DOHH2 (cell line): Measurements from ENCODE around the gene CCDC126.

Experiments used
- H3F3A ChIP-seq: fragments of 200-600 bp; sonication (generic), shearing (Covaris generic); 2 replicates; pipeline ENCODE4 v1.6.0; 2016; ENCODE audit warnings: antibody characterized with exemption, mild to moderate bottlenecking; ENCODE audit not compliant: control insufficient read depth, insufficient read depth
- H3K27ac ChIP-seq: fragments of 200-600 bp; sonication (generic); 2 replicates; pipeline ENCODE4 v1.5.1; 2014; ENCODE audit warnings: low read depth, mild to moderate bottlenecking, low read length, moderate library complexity
- H3K27me3 ChIP-seq: fragments of 200-600 bp; sonication (generic); 2 replicates; pipeline ENCODE4 v1.6.1; 2014; ENCODE audit warnings: mild to moderate bottlenecking, low read length, mixed read lengths; ENCODE audit not compliant: control insufficient read depth
- H3K36me3 ChIP-seq: fragments of 200-600 bp; sonication (generic); 2 replicates; pipeline ENCODE4 v1.6.1; 2014; ENCODE audit warnings: mild to moderate bottlenecking, low read length, moderate library complexity, mixed read lengths; ENCODE audit not compliant: control insufficient read depth
- H3K4me1 ChIP-seq: fragments of 200-600 bp; sonication (generic); 2 replicates; pipeline ENCODE4 v1.6.1; 2014; ENCODE audit warnings: mild to moderate bottlenecking, low read length, mixed read lengths; ENCODE audit not compliant: control insufficient read depth
- H3K4me2 ChIP-seq: fragments of 200-600 bp; sonication (generic); 2 replicates; pipeline ENCODE4 v1.6.0; 2014; ENCODE audit warnings: mild to moderate bottlenecking, low read length, moderate library complexity
- H3K4me3 ChIP-seq: fragments of 200-600 bp; sonication (generic); 2 replicates; pipeline ENCODE4 v1.5.1; 2014; ENCODE audit warnings: mild to moderate bottlenecking, low read length, mixed read lengths
- H3K79me2 ChIP-seq: fragments of 200-600 bp; sonication (generic); 2 replicates; pipeline ENCODE4 v1.6.1; 2014; ENCODE audit warnings: mild to moderate bottlenecking, low read length, mixed read lengths; ENCODE audit not compliant: control insufficient read depth
- H3K9me2 ChIP-seq: fragments of 200-600 bp; sonication (generic); replicated peaks from 2 replicates; pipeline ENCODE4 v1.6.1; 2014; ENCODE audit warnings: mild to moderate bottlenecking, low read length, mixed read lengths; ENCODE audit not compliant: control insufficient read depth
- H3K9me3 ChIP-seq: fragments of 200-600 bp; sonication (generic); 2 replicates; pipeline ENCODE4 v1.6.1; 2014; ENCODE audit warnings: antibody characterized with exemption, low read length, mixed read lengths; ENCODE audit not compliant: control insufficient read depth, insufficient read depth
- H4K20me1 ChIP-seq: fragments of 200-600 bp; sonication (generic); 2 replicates; pipeline ENCODE4 v1.6.0; 2014; ENCODE audit warnings: low read depth, mild to moderate bottlenecking, antibody characterized with exemption, low read length, moderate library complexity; ENCODE audit not compliant: control insufficient read depth, insufficient read depth
- EZH2phosphoT487 ChIP-seq: fragments of 200-600 bp; sonication (generic); IDR thresholded peaks from 2 replicates; pipeline ENCODE4 v1.6.1; 2017; ENCODE audit warnings: borderline replicate concordance, mild to moderate bottlenecking, antibody characterized with exemption, low read length, moderate library complexity, mixed read lengths
- TF ChIP-seq, protein P1 (sequence below): fragments of 200-600 bp; sonication (generic); IDR thresholded peaks from one replicate; pipeline ENCODE4 v1.5.1; 2014; ENCODE audit warnings: antibody characterized with exemption, mild to moderate bottlenecking, low read depth, low read length; ENCODE audit not compliant: poor library complexity, severe bottlenecking

The CCDC126 gene

DNA sequence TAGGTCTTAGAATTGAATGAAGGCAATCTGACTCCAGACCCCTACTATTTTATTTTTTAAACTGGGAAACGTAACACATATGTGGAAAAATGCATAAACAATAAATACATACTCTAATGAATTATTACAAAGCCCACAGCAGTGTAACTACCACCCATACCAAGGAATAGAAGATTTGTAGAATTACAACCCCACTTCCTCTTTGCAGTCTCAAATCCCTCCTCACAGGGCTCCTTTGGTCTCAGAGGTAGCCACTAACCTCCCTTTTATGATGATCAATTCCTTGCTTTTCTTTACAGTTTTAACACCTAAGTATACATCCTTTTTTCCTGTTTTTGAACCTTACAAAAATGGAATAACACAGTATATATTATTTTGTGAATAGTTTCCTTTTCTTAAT lies 6.7 kb upstream of the CCDC126 start:
- TF ChIP-seq, protein P1, sequence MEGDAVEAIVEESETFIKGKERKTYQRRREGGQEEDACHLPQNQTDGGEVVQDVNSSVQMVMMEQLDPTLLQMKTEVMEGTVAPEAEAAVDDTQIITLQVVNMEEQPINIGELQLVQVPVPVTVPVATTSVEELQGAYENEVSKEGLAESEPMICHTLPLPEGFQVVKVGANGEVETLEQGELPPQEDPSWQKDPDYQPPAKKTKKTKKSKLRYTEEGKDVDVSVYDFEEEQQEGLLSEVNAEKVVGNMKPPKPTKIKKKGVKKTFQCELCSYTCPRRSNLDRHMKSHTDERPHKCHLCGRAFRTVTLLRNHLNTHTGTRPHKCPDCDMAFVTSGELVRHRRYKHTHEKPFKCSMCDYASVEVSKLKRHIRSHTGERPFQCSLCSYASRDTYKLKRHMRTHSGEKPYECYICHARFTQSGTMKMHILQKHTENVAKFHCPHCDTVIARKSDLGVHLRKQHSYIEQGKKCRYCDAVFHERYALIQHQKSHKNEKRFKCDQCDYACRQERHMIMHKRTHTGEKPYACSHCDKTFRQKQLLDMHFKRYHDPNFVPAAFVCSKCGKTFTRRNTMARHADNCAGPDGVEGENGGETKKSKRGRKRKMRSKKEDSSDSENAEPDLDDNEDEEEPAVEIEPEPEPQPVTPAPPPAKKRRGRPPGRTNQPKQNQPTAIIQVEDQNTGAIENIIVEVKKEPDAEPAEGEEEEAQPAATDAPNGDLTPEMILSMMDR, result no peak
- Histone ChIP-seq H3K4me3 (no peak overlapping the region), H3K9me2 (no peaks in the 10 kb centered on the region), H4K20me1 (no peaks in the 10 kb centered on the region), H3K36me3 (no peaks in the 10 kb centered on the region), H3K9me3 (no peaks in the 10 kb centered on the region), H3F3A (0 out of 2 replicates have a peak, but pooled peaks cover 4% of the 10 kb centered on the region), H3K27me3 (no peaks in the 10 kb centered on the region), H3K4me2 (no peak overlapping the region), H3K4me1 (peaks cover 26% of the 10 kb centered on the region), H3K79me2 (no peaks in the 10 kb centered on the region), H3K27ac (no peak overlapping the region)

DNA sequence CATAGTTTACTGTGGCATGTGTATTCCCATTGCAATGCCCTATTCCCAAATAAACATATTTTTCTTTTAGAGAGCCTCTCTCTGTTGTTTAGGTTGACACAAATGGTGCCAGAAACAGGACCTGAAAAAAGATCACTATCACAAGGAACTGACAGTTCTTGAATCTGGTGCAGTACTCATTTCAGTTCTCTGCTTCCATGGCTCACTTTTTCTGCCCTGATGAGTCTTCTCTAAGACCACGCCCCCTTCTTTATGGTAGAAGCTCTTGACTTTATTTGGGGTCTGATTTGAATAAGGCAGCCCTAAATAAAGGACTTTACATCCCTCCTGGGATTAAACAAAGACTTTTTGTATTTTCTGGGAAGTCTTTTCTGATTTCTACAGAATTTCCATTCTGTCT lies 3.5 kb upstream of the CCDC126 start:
- H4K20me1 ChIP-seq, result no peaks in the 10 kb centered on the region
- H3K4me2 ChIP-seq, result peak overlapping the region; percentile 61
- H3K27me3 ChIP-seq, result no peaks in the 10 kb centered on the region
- TF ChIP-seq EZH2phosphoT487, result no peak
- TF ChIP-seq, protein P1, result no peak
- H3K9me2 ChIP-seq, result no peaks in the 10 kb centered on the region
- H3F3A ChIP-seq, result peaks cover 6% of the 10 kb centered on the region; the same call in 1 of the 2 replicates
- no peaks in the 10 kb centered on the region for H3K9me3 ChIP-seq
- no peaks in the 10 kb centered on the region for H3K36me3 ChIP-seq
- peak overlapping the region; percentile 35 for H3K4me3 ChIP-seq
- peak overlapping the region; percentile 38 for H3K27ac ChIP-seq
- peaks cover 11% of the 10 kb centered on the region for H3K79me2 ChIP-seq
- peaks cover 48% of the 10 kb centered on the region for H3K4me1 ChIP-seq

DNA sequence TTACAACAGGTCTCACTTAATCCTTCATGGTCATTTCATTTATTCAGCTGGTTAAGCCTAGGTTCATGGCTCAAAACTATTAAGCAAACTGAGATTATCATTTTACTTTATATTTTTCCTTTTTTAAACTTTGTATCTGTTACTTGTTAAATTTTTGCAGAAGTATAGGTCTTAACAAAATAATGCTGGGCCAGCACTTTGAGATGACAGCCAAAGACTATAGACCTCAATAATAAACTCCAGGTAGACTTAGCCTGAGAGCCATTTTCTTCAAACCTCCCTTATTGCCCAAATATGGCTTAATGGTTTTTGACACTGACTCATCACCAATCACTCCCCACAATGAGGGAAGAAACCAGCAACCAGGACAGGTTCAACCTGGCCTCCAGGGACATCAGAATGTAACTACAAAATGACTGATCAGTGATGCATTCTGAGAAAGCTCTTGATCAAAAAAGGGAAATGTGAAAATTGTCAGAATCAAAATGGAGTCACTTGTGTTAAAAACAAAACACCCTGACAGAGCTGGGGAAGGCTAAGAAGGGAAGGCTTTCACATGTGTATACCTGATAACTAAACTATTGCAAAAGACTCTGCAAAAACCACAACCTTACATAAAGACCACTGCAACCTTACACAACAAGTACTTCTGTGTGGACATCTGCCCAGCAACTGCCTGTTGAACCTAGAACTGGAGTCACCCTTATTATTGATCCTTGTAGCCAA lies 2.1 kb upstream of the CCDC126 start:
- Histone ChIP-seq H3K9me2 (no peaks in the 10 kb centered on the region), H3K4me3 (no peak overlapping the region), H3K36me3 (no peaks in the 10 kb centered on the region), H3K27me3 (no peaks in the 10 kb centered on the region), H3F3A (peaks cover 10% of the 10 kb centered on the region; the same call in 1 of the 2 replicates), H3K9me3 (no peaks in the 10 kb centered on the region), H3K4me2 (peak overlapping the region; percentile 61), H3K79me2 (peaks cover 24% of the 10 kb centered on the region), H4K20me1 (no peaks in the 10 kb centered on the region), H3K27ac (no peak overlapping the region), H3K4me1 (peaks cover 61% of the 10 kb centered on the region)
- TF ChIP-seq, protein P1, result no peak
- TF ChIP-seq EZH2phosphoT487, result no peak
